ENCODE data around the gene NRL.
A peak's percentile ranks its signal among the peaks of the same experiment; 100 is the strongest.

Gene NRL

GRCh38 chr14:24123424-24124417 lies 9.0 kb upstream of the NRL start:
- Histone ChIP-seq H3K36me3 (ENCODE audit: insufficient read depth, low read length) (peaks cover 7% of the 10 kb centered on the region), H3K9me3 (ENCODE audit: control insufficient read depth, insufficient read depth, low read length) (no peaks in the 10 kb centered on the region), H3K4me1 (ENCODE audit: insufficient read depth, low read length) (no peaks in the 10 kb centered on the region), H3K9ac (ENCODE audit: low read depth, low read length) (no peak overlapping the region)

GRCh38 chr14:24122898-24123297 lies 8.1 kb upstream of the NRL start:
- Histone ChIP-seq H3K4me1 (ENCODE audit: insufficient read depth, low read length) (no peaks in the 10 kb centered on the region), H3K36me3 (ENCODE audit: insufficient read depth, low read length) (peaks cover 14% of the 10 kb centered on the region), H3K9me3 (ENCODE audit: control insufficient read depth, insufficient read depth, low read length) (no peaks in the 10 kb centered on the region), H3K9ac (ENCODE audit: low read depth, low read length) (no peak overlapping the region)

- no peaks in the 10 kb centered on the region for H3K4me1 ChIP-seq (ENCODE audit: insufficient read depth, low read length)
- H3K9ac ChIP-seq (ENCODE audit: low read depth, low read length), result no peak overlapping the region
- H3K36me3 ChIP-seq (ENCODE audit: insufficient read depth, low read length), result peaks cover 14% of the 10 kb centered on the region
- no peaks in the 10 kb centered on the region for H3K9me3 ChIP-seq (ENCODE audit: control insufficient read depth, insufficient read depth, low read length)
Observed at GRCh38 chr14:24122416-24122815, 7.7 kb upstream of the NRL start.

- no peak overlapping the region for H3K9ac ChIP-seq (ENCODE audit: low read depth, low read length)
- H3K4me1 ChIP-seq (ENCODE audit: insufficient read depth, low read length), result no peaks in the 10 kb centered on the region
- H3K36me3 ChIP-seq (ENCODE audit: insufficient read depth, low read length), result peaks cover 14% of the 10 kb centered on the region
- H3K9me3 ChIP-seq (ENCODE audit: control insufficient read depth, insufficient read depth, low read length), result no peaks in the 10 kb centered on the region
Observed at GRCh38 chr14:24121210-24121609, 6.5 kb upstream of the NRL start.

GRCh38 chr14:24119691-24120090 lies 4.9 kb upstream of the NRL start:
- H3K4me1 ChIP-seq (ENCODE audit: insufficient read depth, low read length), result no peaks in the 10 kb centered on the region
- peaks cover 14% of the 10 kb centered on the region for H3K36me3 ChIP-seq (ENCODE audit: insufficient read depth, low read length)
- no peak overlapping the region for H3K9ac ChIP-seq (ENCODE audit: low read depth, low read length)
- H3K9me3 ChIP-seq (ENCODE audit: control insufficient read depth, insufficient read depth, low read length), result no peaks in the 10 kb centered on the region

GRCh38 chr14:24117179-24117578 lies 2.4 kb upstream of the NRL start:
- Histone ChIP-seq H3K4me1 (ENCODE audit: insufficient read depth, low read length) (no peaks in the 10 kb centered on the region), H3K9me3 (ENCODE audit: control insufficient read depth, insufficient read depth, low read length) (no peaks in the 10 kb centered on the region), H3K9ac (ENCODE audit: low read depth, low read length) (no peak overlapping the region), H3K36me3 (ENCODE audit: insufficient read depth, low read length) (peaks cover 14% of the 10 kb centered on the region)

- Histone ChIP-seq H3K9ac (ENCODE audit: low read depth, low read length) (peak overlapping the region; percentile 81; the same call in 1 of the 2 replicates), H3K36me3 (ENCODE audit: insufficient read depth, low read length) (peaks cover 14% of the 10 kb centered on the region), H3K9me3 (ENCODE audit: control insufficient read depth, insufficient read depth, low read length) (no peaks in the 10 kb centered on the region), H3K4me1 (ENCODE audit: insufficient read depth, low read length) (no peaks in the 10 kb centered on the region)
Observed at GRCh38 chr14:24116128-24116814, 1.5 kb upstream of the NRL start.

GRCh38 chr14:24115422-24116127 lies 826 bp upstream of the NRL start:
- H3K9ac ChIP-seq (ENCODE audit: low read depth, low read length), result peak overlapping the region; percentile 81
- no peaks in the 10 kb centered on the region for H3K9me3 ChIP-seq (ENCODE audit: control insufficient read depth, insufficient read depth, low read length)
- no peaks in the 10 kb centered on the region for H3K4me1 ChIP-seq (ENCODE audit: insufficient read depth, low read length)
- H3K36me3 ChIP-seq (ENCODE audit: insufficient read depth, low read length), result peaks cover 14% of the 10 kb centered on the region

- Histone ChIP-seq H3K9me3 (ENCODE audit: control insufficient read depth, insufficient read depth, low read length) (no peaks in the 10 kb centered on the region), H3K9ac (ENCODE audit: low read depth, low read length) (peak overlapping the region; percentile 81), H3K4me1 (ENCODE audit: insufficient read depth, low read length) (0 out of 2 replicates have a peak, but pooled peaks cover 1% of the 10 kb centered on the region), H3K36me3 (ENCODE audit: insufficient read depth, low read length) (peaks cover 9% of the 10 kb centered on the region)
Observed at GRCh38 chr14:24113801-24114531, 783 bp downstream of the NRL start.

- H3K9ac ChIP-seq (ENCODE audit: low read depth, low read length), result peak overlapping the region; percentile 81
- peaks cover 3% of the 10 kb centered on the region for H3K36me3 ChIP-seq (ENCODE audit: insufficient read depth, low read length)
- 0 out of 2 replicates have a peak, but pooled peaks cover 2% of the 10 kb centered on the region for H3K4me1 ChIP-seq (ENCODE audit: insufficient read depth, low read length)
- H3K9me3 ChIP-seq (ENCODE audit: control insufficient read depth, insufficient read depth, low read length), result no peaks in the 10 kb centered on the region
Observed at GRCh38 chr14:24113379-24113800, 1.4 kb downstream of the NRL start.

- Histone ChIP-seq H3K9ac (ENCODE audit: low read depth, low read length) (no peak overlapping the region), H3K9me3 (ENCODE audit: control insufficient read depth, insufficient read depth, low read length) (peaks cover under 1% of the 10 kb centered on the region; the same call in 1 of the 2 replicates), H3K4me1 (ENCODE audit: insufficient read depth, low read length) (0 out of 2 replicates have a peak, but pooled peaks cover 2% of the 10 kb centered on the region), H3K36me3 (ENCODE audit: insufficient read depth, low read length) (no peaks in the 10 kb centered on the region)
Observed at GRCh38 chr14:24110523-24110922, 4.2 kb downstream of the NRL start.

GRCh38 chr14:24110060-24110459 lies 4.7 kb downstream of the NRL start:
- 0 out of 2 replicates have a peak, but pooled peaks cover 2% of the 10 kb centered on the region for H3K4me1 ChIP-seq (ENCODE audit: insufficient read depth, low read length)
- peaks cover under 1% of the 10 kb centered on the region; the same call in 1 of the 2 replicates for H3K36me3 ChIP-seq (ENCODE audit: insufficient read depth, low read length)
- no peak overlapping the region for H3K9ac ChIP-seq (ENCODE audit: low read depth, low read length)
- peaks cover 4% of the 10 kb centered on the region; the same call in 1 of the 2 replicates for H3K9me3 ChIP-seq (ENCODE audit: control insufficient read depth, insufficient read depth, low read length)

GRCh38 chr14:24108336-24108874 lies 6.3 kb downstream of the NRL start:
- Histone ChIP-seq H3K36me3 (ENCODE audit: insufficient read depth, low read length) (peaks cover 10% of the 10 kb centered on the region), H3K9ac (ENCODE audit: low read depth, low read length) (no peak overlapping the region), H3K4me1 (ENCODE audit: insufficient read depth, low read length) (0 out of 2 replicates have a peak, but pooled peaks cover 2% of the 10 kb centered on the region), H3K9me3 (ENCODE audit: control insufficient read depth, insufficient read depth, low read length) (peaks cover 4% of the 10 kb centered on the region)

Measured in ES-I3 (cell line).